Muscle of arm (tissue), 12 donors: ENCODE results near the gene SPHK1. TPM values are rescaled to one million over a fixed set of nuclear protein-coding genes. Genes with fewer than 3 reads are reported as not detected.

Source experiments
- DNase-seq: peaks from one replicate; pipeline ENCODE4 v3.0.0-alpha.2; 2013
- polyA plus RNA-seq, 12 donors: library from polyadenylated mRNA; unstranded; fragments of 120-200 nt; gene quantifications; one replicate each; pipeline ENCODE4 v1.2.1, GENCODE V29; 2013; ENCODE audit not compliant: insufficient read length in 12 of 12

SPHK1 gene
- polyA plus RNA-seq, 12 donors = 0.91 to 4.8 (median 1.6) TPM; not detected in 2

- no peak for DNase-seq
Measured at GRCh38 chr17:76432004-76432403, 47.6 kb downstream of the SPHK1 start.

GRCh38 chr17:76432712-76433336, 48.4 kb downstream of the SPHK1 start:
- DNase-seq = no peak

- DNase-seq = no peak
Measured at GRCh38 chr17:76433693-76434092, 49.3 kb downstream of the SPHK1 start.

GRCh38 chr17:76434870-76435269, 50.5 kb downstream of the SPHK1 start:
- DNase-seq = no peak

DNA sequence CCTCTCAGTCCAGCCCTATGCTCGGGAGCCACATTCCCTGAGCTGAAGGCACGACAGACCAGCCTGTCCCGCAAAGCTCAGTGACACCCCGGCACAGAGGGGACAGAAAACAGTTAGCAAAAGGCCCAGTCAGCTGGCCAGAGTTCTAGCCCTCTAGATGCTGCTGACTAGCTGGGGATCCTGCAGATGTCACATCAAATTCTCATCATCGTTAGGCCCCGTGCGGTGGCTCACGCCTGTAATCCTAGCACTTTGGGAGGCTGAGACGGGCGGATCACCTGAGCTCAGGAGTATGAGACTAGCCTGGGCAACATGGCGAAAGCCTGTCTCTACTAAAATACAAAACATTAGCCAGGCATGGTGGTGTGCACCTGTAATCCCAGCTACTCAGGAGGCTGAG, 51.3 kb downstream of the SPHK1 start:
- no peak for DNase-seq

Other genes with a start within 250 kb of the SPHK1 start
- under 1 TPM in 5 of 12 donors, not detected in 7; 0.08 to 0.45 (median 0.12) TPM for gene FOXJ1, start 243.4 kb upstream of the SPHK1 start, polyA plus RNA-seq
- 10 to 100 TPM in 7 of 12 donors, 1 to 10 TPM in 4, not detected in 1; 7.5 to 30.9 (median 13.0) TPM for gene RNF157, start 144.1 kb upstream of the SPHK1 start, polyA plus RNA-seq
- 10 to 100 TPM in 11 of 12 donors, not detected in 1; 10.1 to 93.7 (median 18.1) TPM for gene UBALD2, start 119.3 kb upstream of the SPHK1 start, polyA plus RNA-seq
- gene QRICH2, start 76.3 kb upstream of the SPHK1 start, polyA plus RNA-seq = 10 to 100 TPM in 1 of 12 donors, 1 to 10 TPM in 10, not detected in 1; 2.7 to 10.3 (median 3.4) TPM
- 10 to 100 TPM in 11 of 12 donors, not detected in 1; 16.0 to 50.7 (median 33.9) TPM for gene PRPSAP1, start 30.7 kb upstream of the SPHK1 start, polyA plus RNA-seq
- 10 to 100 TPM in 10 of 12 donors, 1 to 10 TPM in 1, not detected in 1; 9.3 to 25.8 (median 14.5) TPM for gene UBE2O, start 68.5 kb downstream of the SPHK1 start, polyA plus RNA-seq
- gene AANAT, start 83.0 kb downstream of the SPHK1 start, polyA plus RNA-seq = under 1 TPM in 6 of 12 donors, not detected in 6; 0.33 to 0.66 (median 0.46) TPM
- gene RHBDF2, start 116.8 kb downstream of the SPHK1 start, polyA plus RNA-seq = 10 to 100 TPM in 1 of 12 donors, 1 to 10 TPM in 9, not detected in 2; 3.6 to 12.2 (median 4.9) TPM
- 10 to 100 TPM in 11 of 12 donors, not detected in 1; 12.8 to 35.3 (median 15.3) TPM for gene CYGB, start 153.1 kb downstream of the SPHK1 start, polyA plus RNA-seq
- 1 to 10 TPM in 10 of 12 donors, not detected in 2; 2.8 to 6.2 (median 3.6) TPM for gene PRCD, start 155.4 kb downstream of the SPHK1 start, polyA plus RNA-seq
- gene ST6GALNAC2, start 201.3 kb downstream of the SPHK1 start, polyA plus RNA-seq = 10 to 100 TPM in 1 of 12 donors, 1 to 10 TPM in 9, not detected in 2; 1.3 to 22.9 (median 2.3) TPM